ENCODE results near the gene OCIAD2.

OCIAD2 gene

DNA sequence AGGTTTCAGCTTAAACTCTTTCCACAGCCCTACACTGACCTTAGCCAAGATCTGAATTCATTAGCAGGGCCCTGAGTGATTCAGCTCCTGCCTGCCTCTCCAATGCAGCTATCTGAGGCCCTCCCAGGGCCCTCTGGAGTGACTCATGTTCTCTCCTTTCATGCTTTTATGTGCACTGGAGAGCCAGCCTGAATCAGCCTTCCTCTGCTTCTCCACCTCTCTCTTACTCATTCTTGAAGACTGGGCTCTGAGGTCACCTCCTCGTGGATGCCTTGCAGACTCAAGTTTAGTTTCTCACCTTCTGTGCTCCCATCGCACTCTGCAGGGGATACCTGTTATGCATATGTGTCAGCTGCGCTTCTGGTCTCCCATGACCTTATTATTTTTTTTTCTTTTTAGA, 3.1 kb upstream of the OCIAD2 start:
- TF ChIP-seq POLR2A (IDR thresholded peaks at IDR 0.05; ENCODE audit: low read depth, low read length) (no peak), TAF1 (IDR thresholded peaks at IDR 0.05; ENCODE audit: low read depth, low read length) (no peak), POU2F2 (IDR thresholded peaks at IDR 0.05; ENCODE audit: low read depth, low read length) (no peak), PAX5 (IDR thresholded peaks at IDR 0.05; ENCODE audit: insufficient read depth, low read length, severe bottlenecking) (no peak), POLR2AphosphoS5 (IDR thresholded peaks at IDR 0.05; ENCODE audit: low read depth, low read length) (no peak), SPI1 (IDR thresholded peaks at IDR 0.05; ENCODE audit: low read depth, low read length) (no peak)
- FAIRE-seq (no peak), DNase-seq (ENCODE audit: insufficient read length, low spot score) (no peak)

DNA sequence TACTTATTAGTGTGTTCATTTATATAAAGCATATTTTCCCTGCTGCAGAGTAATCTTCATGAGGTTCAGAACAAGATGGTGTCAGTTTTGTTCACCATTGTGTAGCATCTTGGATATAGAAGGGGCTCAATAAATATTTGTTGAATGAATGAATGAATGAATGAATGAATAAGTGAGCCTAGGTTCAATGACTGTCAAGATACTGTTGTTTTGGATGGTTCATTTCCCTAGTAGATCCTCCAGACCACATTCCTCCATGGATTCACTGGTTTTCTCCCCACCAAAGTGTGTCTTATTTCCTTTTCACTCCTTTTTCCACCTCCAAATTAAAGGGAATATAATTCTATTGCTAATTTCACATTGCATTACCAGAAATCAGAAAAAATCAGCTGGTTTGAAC, 2.1 kb upstream of the OCIAD2 start:
- DNase-seq (ENCODE audit: insufficient read length, low spot score) (no peak), FAIRE-seq (no peak)
- TF ChIP-seq SPI1 (IDR thresholded peaks at IDR 0.05; ENCODE audit: low read depth, low read length), result no peak
- no peak for TF ChIP-seq PAX5 (IDR thresholded peaks at IDR 0.05; ENCODE audit: insufficient read depth, low read length, severe bottlenecking)
- TF ChIP-seq POLR2A (IDR thresholded peaks at IDR 0.05; ENCODE audit: low read depth, low read length), result no peak
- no peak for TF ChIP-seq POU2F2 (IDR thresholded peaks at IDR 0.05; ENCODE audit: low read depth, low read length)
- TF ChIP-seq TAF1 (IDR thresholded peaks at IDR 0.05; ENCODE audit: low read depth, low read length), result no peak
- no peak for TF ChIP-seq POLR2AphosphoS5 (IDR thresholded peaks at IDR 0.05; ENCODE audit: low read depth, low read length)

DNA sequence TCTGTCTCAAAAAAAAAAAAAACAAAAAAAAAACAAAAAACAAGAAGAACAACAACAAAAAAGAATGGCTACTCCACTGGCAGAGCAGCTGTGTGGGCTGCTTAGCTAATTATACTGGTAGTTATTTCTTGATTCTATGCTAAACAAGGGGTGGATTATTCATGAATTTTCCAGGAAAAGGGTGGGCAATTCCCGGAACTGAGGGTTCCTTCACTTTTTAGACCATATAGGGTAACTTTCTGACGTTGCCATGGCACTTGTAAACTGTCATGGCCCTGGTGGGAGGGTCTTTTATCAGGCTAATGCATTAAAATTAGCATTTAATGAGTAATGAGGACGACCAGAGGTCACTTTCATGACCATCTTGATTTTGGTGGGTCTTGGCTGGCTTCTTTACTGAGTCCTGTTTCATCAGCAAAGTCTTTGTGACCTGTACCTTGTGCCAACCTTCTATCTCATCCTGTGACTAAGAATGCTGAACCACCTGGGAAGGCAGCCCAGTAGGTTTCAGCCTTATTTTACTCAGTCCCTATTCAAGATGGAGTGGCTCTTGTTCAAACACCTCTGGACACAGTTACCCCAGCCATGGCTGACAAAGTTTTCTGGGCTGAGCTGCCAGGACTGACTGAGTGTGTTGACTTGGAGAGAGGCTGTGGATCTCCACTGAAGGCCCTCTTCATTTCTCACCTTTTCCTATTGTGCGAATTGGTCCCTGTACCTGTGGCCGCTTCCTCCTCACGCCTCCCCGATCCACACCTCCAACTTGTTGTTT, 1.3 kb upstream of the OCIAD2 start:
- no peak for DNase-seq (ENCODE audit: insufficient read length, low spot score)
- TF ChIP-seq POLR2A (IDR thresholded peaks at IDR 0.05; ENCODE audit: low read depth, low read length) (no peak), SPI1 (IDR thresholded peaks at IDR 0.05; ENCODE audit: low read depth, low read length) (no peak), POU2F2 (IDR thresholded peaks at IDR 0.05; ENCODE audit: low read depth, low read length) (no peak), POLR2AphosphoS5 (IDR thresholded peaks at IDR 0.05; ENCODE audit: low read depth, low read length) (no peak), TAF1 (IDR thresholded peaks at IDR 0.05; ENCODE audit: low read depth, low read length) (no peak), PAX5 (IDR thresholded peaks at IDR 0.05; ENCODE audit: insufficient read depth, low read length, severe bottlenecking) (no peak)
- FAIRE-seq, result no peak

DNA sequence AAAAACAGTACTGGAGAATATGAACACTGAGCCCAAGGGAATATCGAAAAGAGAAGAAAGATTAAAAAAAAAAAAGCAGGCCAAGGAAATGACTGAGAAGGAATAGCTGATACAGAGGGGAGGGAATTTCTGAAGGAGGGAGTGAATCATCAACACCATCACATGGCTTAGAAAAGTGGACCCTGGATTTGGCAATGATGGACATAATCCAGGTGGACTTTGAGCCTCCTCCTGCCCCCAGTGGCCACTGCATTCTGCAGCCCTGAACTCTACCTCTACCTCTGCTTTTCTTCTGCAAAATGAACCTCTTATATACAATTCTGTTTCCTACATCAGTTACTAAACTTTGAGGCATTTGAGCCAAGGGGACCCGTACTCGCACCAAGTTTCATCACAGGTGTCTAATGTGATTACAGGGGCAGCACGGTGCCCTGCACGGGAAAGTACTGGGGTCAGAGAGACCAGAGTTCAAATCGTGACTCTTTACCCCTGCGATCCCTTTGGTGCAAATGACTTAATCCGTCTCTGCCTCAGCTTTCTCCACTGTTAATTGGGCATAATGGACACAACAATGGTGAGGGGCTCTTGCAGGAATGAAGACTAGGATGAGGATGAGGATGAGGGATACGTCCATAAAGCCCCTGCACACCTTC, 1.1 kb downstream of the OCIAD2 start:
- no peak for FAIRE-seq
- no peak for TF ChIP-seq POLR2A (IDR thresholded peaks at IDR 0.05; ENCODE audit: low read depth, low read length)
- no peak for TF ChIP-seq POU2F2 (IDR thresholded peaks at IDR 0.05; ENCODE audit: low read depth, low read length)
- DNase-seq (ENCODE audit: insufficient read length, low spot score), result no peak

DNA sequence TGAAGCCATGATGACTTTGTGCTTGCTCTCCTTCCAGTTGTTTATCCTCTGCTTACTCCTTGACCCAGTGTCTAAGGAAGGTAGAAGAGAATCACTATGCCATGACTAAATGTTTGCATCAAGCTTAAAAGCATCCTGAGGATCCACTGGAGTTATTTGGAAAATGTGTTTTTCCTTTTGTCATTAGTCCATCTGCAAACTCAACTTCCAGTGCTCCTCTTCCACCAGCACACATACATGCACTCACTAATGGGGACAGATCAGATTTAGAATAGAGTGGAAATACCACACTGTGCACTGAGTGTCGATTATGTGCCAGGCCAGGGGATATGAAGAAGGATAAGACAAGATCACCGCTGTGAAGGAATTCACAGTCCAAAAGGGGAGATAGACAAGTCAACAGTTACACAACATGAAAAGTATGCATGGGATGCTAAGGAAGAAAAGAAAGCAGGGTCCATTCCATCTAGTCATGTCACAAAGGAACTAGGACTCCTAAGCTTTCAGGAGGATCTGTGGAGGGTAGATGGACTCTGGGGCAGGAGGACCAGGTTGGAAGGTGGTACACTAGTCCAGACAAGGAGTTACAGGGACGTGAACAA, 1.9 kb downstream of the OCIAD2 start:
- DNase-seq (ENCODE audit: insufficient read length, low spot score) (no peak), FAIRE-seq (no peak)
- no peak for TF ChIP-seq POLR2AphosphoS5 (IDR thresholded peaks at IDR 0.05; ENCODE audit: low read depth, low read length)
- TF ChIP-seq TAF1 (IDR thresholded peaks at IDR 0.05; ENCODE audit: low read depth, low read length), result no peak
- no peak for TF ChIP-seq PAX5 (IDR thresholded peaks at IDR 0.05; ENCODE audit: insufficient read depth, low read length, severe bottlenecking)
- TF ChIP-seq POLR2A (IDR thresholded peaks at IDR 0.05; ENCODE audit: low read depth, low read length), result no peak
- TF ChIP-seq SPI1 (IDR thresholded peaks at IDR 0.05; ENCODE audit: low read depth, low read length), result no peak
- TF ChIP-seq POU2F2 (IDR thresholded peaks at IDR 0.05; ENCODE audit: low read depth, low read length), result no peak

DNA sequence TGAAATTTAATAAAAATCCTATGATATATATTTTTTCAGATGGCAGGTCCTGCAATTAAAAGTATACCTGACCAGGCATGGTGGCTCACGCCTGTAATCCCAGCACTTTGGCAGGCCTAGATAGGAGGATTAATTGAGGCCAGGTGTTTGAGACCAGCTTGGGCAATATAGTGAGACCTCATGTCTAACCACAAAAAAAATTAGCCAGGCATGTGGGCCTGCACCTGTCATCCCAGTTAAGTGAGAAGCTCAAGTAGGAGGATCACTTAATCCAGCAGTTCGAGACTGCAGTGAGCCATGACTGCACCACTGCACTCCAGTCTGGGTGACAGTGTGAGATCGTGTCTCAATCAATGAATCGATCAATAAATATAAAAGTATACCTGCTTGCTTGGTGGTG, 2.5 kb downstream of the OCIAD2 start:
- TF ChIP-seq TAF1 (IDR thresholded peaks at IDR 0.05; ENCODE audit: low read depth, low read length), result no peak
- DNase-seq (ENCODE audit: insufficient read length, low spot score) (no peak), FAIRE-seq (no peak)

DNA sequence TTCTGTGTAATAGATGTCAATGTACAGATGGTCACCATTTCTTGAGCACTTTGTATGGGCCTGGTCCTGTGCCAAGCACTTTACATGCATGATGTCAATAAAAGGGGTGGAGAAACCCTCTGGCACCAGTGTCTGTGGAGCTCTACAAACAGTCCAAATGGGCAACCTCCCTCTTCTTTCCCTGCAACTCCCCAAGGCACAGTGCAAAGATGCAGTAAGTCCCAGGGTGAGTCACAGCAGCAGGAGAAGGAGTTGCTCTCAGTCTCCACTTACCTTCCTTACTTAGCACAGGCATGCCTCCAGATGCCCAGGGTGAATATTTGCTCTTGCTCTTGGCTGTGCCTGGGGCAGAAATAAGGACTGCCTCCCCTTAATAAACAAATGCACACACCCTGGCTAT, 4.3 kb downstream of the OCIAD2 start:
- FAIRE-seq, result no peak
- DNase-seq (ENCODE audit: insufficient read length, low spot score), result no peak
- TF ChIP-seq POU2F2 (IDR thresholded peaks at IDR 0.05; ENCODE audit: low read depth, low read length), result no peak
- TF ChIP-seq TAF1 (IDR thresholded peaks at IDR 0.05; ENCODE audit: low read depth, low read length), result no peak
- no peak for TF ChIP-seq SPI1 (IDR thresholded peaks at IDR 0.05; ENCODE audit: low read depth, low read length)
- TF ChIP-seq POLR2AphosphoS5 (IDR thresholded peaks at IDR 0.05; ENCODE audit: low read depth, low read length), result no peak
- no peak for TF ChIP-seq POLR2A (IDR thresholded peaks at IDR 0.05; ENCODE audit: low read depth, low read length)
- no peak for TF ChIP-seq PAX5 (IDR thresholded peaks at IDR 0.05; ENCODE audit: insufficient read depth, low read length, severe bottlenecking)

DNA sequence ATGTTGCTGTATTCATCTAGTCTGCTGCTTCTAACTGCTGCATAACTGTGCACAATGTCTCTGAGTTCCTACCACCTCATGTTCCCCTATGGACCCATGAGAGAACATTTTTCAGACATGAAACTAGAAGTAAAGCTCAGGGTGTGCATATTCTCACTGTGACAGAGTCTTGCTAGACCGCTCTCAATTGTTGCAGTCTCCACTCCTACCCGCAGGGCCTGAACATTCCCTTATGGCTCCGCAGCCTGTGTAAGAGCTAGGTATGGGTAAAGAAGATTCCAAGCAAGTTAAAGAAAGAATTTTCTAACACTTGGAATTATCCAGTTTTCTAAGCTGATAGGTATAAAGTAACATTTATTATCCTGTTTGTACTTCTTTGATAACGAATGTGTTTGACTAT, 5.4 kb downstream of the OCIAD2 start:
- FAIRE-seq (no peak), DNase-seq (ENCODE audit: insufficient read length, low spot score) (no peak)
- TF ChIP-seq POU2F2 (IDR thresholded peaks at IDR 0.05; ENCODE audit: low read depth, low read length), result no peak
- no peak for TF ChIP-seq TAF1 (IDR thresholded peaks at IDR 0.05; ENCODE audit: low read depth, low read length)

DNA sequence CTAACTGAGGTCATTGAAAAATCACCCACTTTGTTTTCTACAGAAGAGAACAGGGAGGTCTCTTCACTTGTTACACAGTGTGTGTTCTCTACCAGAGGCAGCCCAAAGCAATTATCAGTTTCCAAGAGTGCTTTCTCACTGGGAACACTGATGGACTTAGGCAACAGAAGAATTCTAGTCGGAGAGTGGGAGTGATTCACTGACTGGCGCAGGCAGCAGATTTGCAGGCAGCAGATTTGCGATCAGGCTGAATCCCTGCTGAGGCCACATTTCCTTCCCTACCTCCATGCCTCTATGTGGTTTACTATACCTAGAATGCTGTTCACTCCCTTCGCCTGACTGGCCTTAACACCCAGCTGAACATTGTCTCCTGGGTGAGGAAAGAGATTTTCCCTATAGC, 6.6 kb downstream of the OCIAD2 start:
- FAIRE-seq, result no peak
- TF ChIP-seq PAX5 (IDR thresholded peaks at IDR 0.05; ENCODE audit: insufficient read depth, low read length, severe bottlenecking) (no peak), POLR2AphosphoS5 (IDR thresholded peaks at IDR 0.05; ENCODE audit: low read depth, low read length) (no peak), POU2F2 (IDR thresholded peaks at IDR 0.05; ENCODE audit: low read depth, low read length) (no peak), TAF1 (IDR thresholded peaks at IDR 0.05; ENCODE audit: low read depth, low read length) (no peak), POLR2A (IDR thresholded peaks at IDR 0.05; ENCODE audit: low read depth, low read length) (no peak), SPI1 (IDR thresholded peaks at IDR 0.05; ENCODE audit: low read depth, low read length) (no peak)
- no peak for DNase-seq (ENCODE audit: insufficient read length, low spot score)

DNA sequence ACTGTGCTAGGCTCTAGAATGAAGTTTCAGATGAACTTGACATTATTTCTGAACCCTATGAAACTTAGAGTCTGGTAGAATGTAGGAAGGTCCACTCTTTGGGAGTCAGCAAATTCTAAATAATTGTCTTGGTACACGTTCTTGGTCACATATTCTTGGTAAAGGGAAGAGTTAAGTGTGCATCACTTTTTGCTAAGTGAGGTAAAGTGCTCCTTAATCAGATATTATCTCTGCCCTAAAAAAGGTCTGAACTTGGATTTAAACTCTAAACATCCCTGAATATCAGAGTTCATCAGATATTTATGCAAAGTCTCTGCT, 7.2 kb downstream of the OCIAD2 start:
- TF ChIP-seq PAX5 (IDR thresholded peaks at IDR 0.05; ENCODE audit: insufficient read depth, low read length, severe bottlenecking) (no peak), POU2F2 (IDR thresholded peaks at IDR 0.05; ENCODE audit: low read depth, low read length) (no peak), SPI1 (IDR thresholded peaks at IDR 0.05; ENCODE audit: low read depth, low read length) (no peak)
- DNase-seq (ENCODE audit: insufficient read length, low spot score), result no peak
- no peak for FAIRE-seq

Measured in GM12891 (cell line).